OCI-LY1 (cell line): ENCODE data around the gene TP53AIP1.

Experiments
- CTCF ChIP-seq: fragments of 200-600 bp; sonication (generic), shearing (Covaris generic); IDR thresholded peaks from 2 replicates; pipeline ENCODE4 v1.5.1; 2017; ENCODE audit warnings: mild to moderate bottlenecking, antibody characterized with exemption, low read length, moderate library complexity, mixed read lengths
- EZH2 ChIP-seq: fragments of 200-600 bp; sonication (generic), shearing (Covaris generic); IDR thresholded peaks from 2 replicates; pipeline ENCODE4 v1.8.0; 2017; ENCODE audit warnings: borderline replicate concordance, mixed run types, mild to moderate bottlenecking, antibody characterized with exemption, low read length, moderate library complexity, mixed read lengths

- TF ChIP-seq CTCF = no peak
- no peak for TF ChIP-seq EZH2
Measured at GRCh38 chr11:128963744-128964325, 21.2 kb upstream of the TP53AIP1 start.
